ENCODE data around the gene PCOLCE2.

DNA sequence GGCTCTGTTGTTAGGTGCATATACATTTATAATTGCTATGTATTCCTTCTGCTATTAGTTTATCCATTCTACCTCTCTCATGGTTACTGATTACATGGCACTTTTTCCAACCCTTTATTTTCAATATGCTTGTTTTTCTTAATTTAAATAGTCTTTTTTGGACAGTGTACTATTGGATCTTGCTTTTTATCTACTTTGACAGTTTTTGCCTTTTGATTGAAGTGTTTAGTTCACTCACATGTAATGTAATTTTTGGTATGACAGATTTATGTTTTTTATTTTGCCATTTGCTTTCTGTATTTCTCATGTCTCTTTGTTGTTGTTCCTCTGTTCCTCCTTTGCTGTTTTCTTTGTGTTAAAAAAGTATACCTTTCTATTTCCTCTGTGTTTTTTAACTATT is 120.5 kb downstream of the PCOLCE2 start:
- TF ChIP-seq, protein P1, sequence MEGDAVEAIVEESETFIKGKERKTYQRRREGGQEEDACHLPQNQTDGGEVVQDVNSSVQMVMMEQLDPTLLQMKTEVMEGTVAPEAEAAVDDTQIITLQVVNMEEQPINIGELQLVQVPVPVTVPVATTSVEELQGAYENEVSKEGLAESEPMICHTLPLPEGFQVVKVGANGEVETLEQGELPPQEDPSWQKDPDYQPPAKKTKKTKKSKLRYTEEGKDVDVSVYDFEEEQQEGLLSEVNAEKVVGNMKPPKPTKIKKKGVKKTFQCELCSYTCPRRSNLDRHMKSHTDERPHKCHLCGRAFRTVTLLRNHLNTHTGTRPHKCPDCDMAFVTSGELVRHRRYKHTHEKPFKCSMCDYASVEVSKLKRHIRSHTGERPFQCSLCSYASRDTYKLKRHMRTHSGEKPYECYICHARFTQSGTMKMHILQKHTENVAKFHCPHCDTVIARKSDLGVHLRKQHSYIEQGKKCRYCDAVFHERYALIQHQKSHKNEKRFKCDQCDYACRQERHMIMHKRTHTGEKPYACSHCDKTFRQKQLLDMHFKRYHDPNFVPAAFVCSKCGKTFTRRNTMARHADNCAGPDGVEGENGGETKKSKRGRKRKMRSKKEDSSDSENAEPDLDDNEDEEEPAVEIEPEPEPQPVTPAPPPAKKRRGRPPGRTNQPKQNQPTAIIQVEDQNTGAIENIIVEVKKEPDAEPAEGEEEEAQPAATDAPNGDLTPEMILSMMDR (IDR thresholded peaks at IDR 0.05; ENCODE audit: insufficient read depth, low read depth, low read length): no peak
- no peak for TF ChIP-seq EZH2 (IDR thresholded peaks at IDR 0.05; ENCODE audit: insufficient read depth, low read length)

All from astrocyte (in vitro differentiated cells and primary cell).